DOHH2 (cell line): ENCODE data around the gene HBG2.
"Not testable (repeated sequence)": the region's sequence is repeated elsewhere in the genome, so short reads cannot be mapped to it uniquely, and the experiment has no call there.

ENCODE experiments used
- H3F3A ChIP-seq: fragments of 200-600 bp; sonication (generic), shearing (Covaris generic); 2 replicates; pipeline ENCODE4 v1.6.0; 2016; ENCODE audit warnings: antibody characterized with exemption, mild to moderate bottlenecking; ENCODE audit not compliant: control insufficient read depth, insufficient read depth
- H3K27ac ChIP-seq: fragments of 200-600 bp; sonication (generic); 2 replicates; pipeline ENCODE4 v1.5.1; 2014; ENCODE audit warnings: low read depth, mild to moderate bottlenecking, low read length, moderate library complexity
- H3K27me3 ChIP-seq: fragments of 200-600 bp; sonication (generic); 2 replicates; pipeline ENCODE4 v1.6.1; 2014; ENCODE audit warnings: mild to moderate bottlenecking, low read length, mixed read lengths; ENCODE audit not compliant: control insufficient read depth
- H3K36me3 ChIP-seq: fragments of 200-600 bp; sonication (generic); 2 replicates; pipeline ENCODE4 v1.6.1; 2014; ENCODE audit warnings: mild to moderate bottlenecking, low read length, moderate library complexity, mixed read lengths; ENCODE audit not compliant: control insufficient read depth
- H3K4me1 ChIP-seq: fragments of 200-600 bp; sonication (generic); 2 replicates; pipeline ENCODE4 v1.6.1; 2014; ENCODE audit warnings: mild to moderate bottlenecking, low read length, mixed read lengths; ENCODE audit not compliant: control insufficient read depth
- H3K4me2 ChIP-seq: fragments of 200-600 bp; sonication (generic); 2 replicates; pipeline ENCODE4 v1.6.0; 2014; ENCODE audit warnings: mild to moderate bottlenecking, low read length, moderate library complexity
- H3K4me3 ChIP-seq: fragments of 200-600 bp; sonication (generic); 2 replicates; pipeline ENCODE4 v1.5.1; 2014; ENCODE audit warnings: mild to moderate bottlenecking, low read length, mixed read lengths
- H3K79me2 ChIP-seq: fragments of 200-600 bp; sonication (generic); 2 replicates; pipeline ENCODE4 v1.6.1; 2014; ENCODE audit warnings: mild to moderate bottlenecking, low read length, mixed read lengths; ENCODE audit not compliant: control insufficient read depth
- H3K9me2 ChIP-seq: fragments of 200-600 bp; sonication (generic); replicated peaks from 2 replicates; pipeline ENCODE4 v1.6.1; 2014; ENCODE audit warnings: mild to moderate bottlenecking, low read length, mixed read lengths; ENCODE audit not compliant: control insufficient read depth
- H3K9me3 ChIP-seq: fragments of 200-600 bp; sonication (generic); 2 replicates; pipeline ENCODE4 v1.6.1; 2014; ENCODE audit warnings: antibody characterized with exemption, low read length, mixed read lengths; ENCODE audit not compliant: control insufficient read depth, insufficient read depth
- H4K20me1 ChIP-seq: fragments of 200-600 bp; sonication (generic); 2 replicates; pipeline ENCODE4 v1.6.0; 2014; ENCODE audit warnings: low read depth, mild to moderate bottlenecking, antibody characterized with exemption, low read length, moderate library complexity; ENCODE audit not compliant: control insufficient read depth, insufficient read depth
- EZH2phosphoT487 ChIP-seq: fragments of 200-600 bp; sonication (generic); IDR thresholded peaks from 2 replicates; pipeline ENCODE4 v1.6.1; 2017; ENCODE audit warnings: borderline replicate concordance, mild to moderate bottlenecking, antibody characterized with exemption, low read length, moderate library complexity, mixed read lengths
- TF ChIP-seq, protein P1 (sequence below): fragments of 200-600 bp; sonication (generic); IDR thresholded peaks from one replicate; pipeline ENCODE4 v1.5.1; 2014; ENCODE audit warnings: antibody characterized with exemption, mild to moderate bottlenecking, low read depth, low read length; ENCODE audit not compliant: poor library complexity, severe bottlenecking

Gene HBG2

DNA sequence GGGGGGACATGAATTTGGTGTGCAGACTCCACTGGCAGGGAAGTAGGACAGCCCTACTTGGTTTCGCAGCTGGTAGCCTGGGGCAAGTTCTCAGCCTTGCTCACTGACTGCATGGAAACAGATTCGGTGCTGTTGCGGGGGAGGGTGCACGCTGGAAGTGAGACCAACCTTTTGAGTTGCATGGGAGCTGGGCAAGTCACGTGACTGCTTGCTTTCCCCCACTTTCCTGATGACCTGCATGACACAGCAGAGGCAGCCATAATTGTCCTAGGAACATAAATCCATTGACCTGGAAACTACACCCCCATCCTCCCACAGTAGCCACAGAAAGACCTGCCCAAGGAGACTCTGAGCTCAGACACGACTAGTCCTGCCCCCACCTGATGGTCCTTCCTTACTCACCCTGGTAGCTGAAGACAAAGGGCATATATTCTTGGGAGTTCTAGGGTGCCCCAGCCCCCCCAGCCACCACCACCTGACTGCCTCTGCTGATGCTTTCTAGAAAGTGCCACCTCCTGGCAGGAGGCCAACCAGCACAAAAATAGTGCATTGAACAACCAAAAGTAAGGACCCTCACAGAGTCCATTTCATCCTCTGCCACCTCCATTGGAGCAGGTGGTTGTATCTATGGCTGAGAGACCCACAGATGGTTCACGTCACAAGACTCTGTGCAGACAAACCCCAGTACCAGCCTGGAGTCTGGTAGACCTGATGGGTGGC lies 4.1 kb upstream of the HBG2 start:
- no peaks in the 10 kb centered on the region for H3K36me3 ChIP-seq
- no peak overlapping the region for H3K4me2 ChIP-seq
- H3K9me3 ChIP-seq, result no peaks in the 10 kb centered on the region
- no peak overlapping the region for H3K4me3 ChIP-seq
- H3K79me2 ChIP-seq, result no peaks in the 10 kb centered on the region
- H3K9me2 ChIP-seq, result no peaks in the 10 kb centered on the region
- no peaks in the 10 kb centered on the region for H3K27me3 ChIP-seq
- no peak overlapping the region for H3K27ac ChIP-seq
- H4K20me1 ChIP-seq, result no peaks in the 10 kb centered on the region
- H3F3A ChIP-seq, result no peaks in the 10 kb centered on the region
- TF ChIP-seq EZH2phosphoT487, result no peak
- TF ChIP-seq, protein P1, sequence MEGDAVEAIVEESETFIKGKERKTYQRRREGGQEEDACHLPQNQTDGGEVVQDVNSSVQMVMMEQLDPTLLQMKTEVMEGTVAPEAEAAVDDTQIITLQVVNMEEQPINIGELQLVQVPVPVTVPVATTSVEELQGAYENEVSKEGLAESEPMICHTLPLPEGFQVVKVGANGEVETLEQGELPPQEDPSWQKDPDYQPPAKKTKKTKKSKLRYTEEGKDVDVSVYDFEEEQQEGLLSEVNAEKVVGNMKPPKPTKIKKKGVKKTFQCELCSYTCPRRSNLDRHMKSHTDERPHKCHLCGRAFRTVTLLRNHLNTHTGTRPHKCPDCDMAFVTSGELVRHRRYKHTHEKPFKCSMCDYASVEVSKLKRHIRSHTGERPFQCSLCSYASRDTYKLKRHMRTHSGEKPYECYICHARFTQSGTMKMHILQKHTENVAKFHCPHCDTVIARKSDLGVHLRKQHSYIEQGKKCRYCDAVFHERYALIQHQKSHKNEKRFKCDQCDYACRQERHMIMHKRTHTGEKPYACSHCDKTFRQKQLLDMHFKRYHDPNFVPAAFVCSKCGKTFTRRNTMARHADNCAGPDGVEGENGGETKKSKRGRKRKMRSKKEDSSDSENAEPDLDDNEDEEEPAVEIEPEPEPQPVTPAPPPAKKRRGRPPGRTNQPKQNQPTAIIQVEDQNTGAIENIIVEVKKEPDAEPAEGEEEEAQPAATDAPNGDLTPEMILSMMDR, result no peak
- H3K4me1 ChIP-seq, result no peaks in the 10 kb centered on the region

DNA sequence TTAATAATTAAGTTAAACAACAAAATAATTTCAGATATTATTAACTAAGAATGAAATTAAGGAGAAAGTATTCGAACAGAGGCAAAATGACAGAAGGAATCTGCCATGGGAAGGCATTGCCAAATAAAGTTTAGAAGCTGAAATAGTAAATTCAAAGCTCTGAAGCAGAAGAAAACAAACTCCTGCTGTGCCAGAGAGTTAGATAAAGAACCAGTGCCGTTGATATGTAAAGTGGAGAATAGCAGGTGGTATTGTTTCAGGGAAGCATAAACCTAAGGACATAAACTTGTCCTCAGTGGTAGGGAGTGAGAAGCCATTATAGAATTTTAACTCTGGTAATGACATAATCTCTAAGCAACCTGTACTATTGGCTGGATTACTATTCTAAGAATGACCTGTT lies 2.7 kb upstream of the HBG2 start:
- Histone ChIP-seq H3K4me3 (no peak overlapping the region), H3K4me1 (no peaks in the 10 kb centered on the region), H3K79me2 (no peaks in the 10 kb centered on the region), H3K9me2 (no peaks in the 10 kb centered on the region), H3K27me3 (no peaks in the 10 kb centered on the region), H3K9me3 (no peaks in the 10 kb centered on the region), H3F3A (no peaks in the 10 kb centered on the region), H3K36me3 (no peaks in the 10 kb centered on the region), H3K4me2 (no peak overlapping the region), H4K20me1 (no peaks in the 10 kb centered on the region), H3K27ac (no peak overlapping the region)
- TF ChIP-seq, protein P1, result no peak
- no peak for TF ChIP-seq EZH2phosphoT487

DNA sequence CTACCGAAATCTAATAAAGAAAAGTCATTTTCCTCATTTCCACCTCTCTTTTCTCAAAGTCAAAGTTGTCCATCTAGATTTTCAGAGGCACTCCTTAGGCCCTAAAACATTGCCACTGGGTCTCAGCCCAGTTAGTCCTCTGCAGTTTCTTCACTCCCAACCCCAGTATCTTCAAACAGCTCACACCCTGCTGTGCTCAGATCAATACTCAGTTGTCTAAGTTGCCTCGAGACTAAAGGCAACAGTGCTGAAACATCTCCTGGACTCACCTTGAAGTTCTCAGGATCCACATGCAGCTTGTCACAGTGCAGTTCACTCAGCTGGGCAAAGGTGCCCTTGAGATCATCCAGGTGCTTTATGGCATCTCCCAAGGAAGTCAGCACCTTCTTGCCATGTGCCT lies 558 bp downstream of the HBG2 start:
- not testable (repeated sequence) for H3K4me1 ChIP-seq, H3K4me2 ChIP-seq, H3K36me3 ChIP-seq, H3K27ac ChIP-seq, H3K27me3 ChIP-seq, H3K79me2 ChIP-seq, H3K9me2 ChIP-seq, H3K4me3 ChIP-seq, H3F3A ChIP-seq, H3K9me3 ChIP-seq, H4K20me1 ChIP-seq

DNA sequence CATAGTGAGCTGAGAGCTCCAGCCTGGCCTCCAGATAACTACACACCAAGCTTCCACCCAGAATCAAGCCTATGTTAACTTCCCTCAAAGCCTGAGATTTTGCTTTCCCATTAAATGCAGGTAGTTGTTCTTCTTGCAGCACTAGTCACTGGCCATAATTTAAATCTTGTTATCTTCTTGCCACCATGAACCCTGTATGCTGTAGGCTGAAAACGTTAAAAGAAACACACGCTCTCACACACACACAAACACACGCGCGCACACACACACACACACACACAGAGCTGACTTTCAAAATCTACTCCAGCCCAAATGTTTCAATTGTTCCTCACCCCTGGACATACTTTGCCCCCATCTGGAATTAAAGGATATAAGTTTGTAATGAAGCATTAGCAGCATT lies 1.1 kb downstream of the HBG2 start:
- not testable (repeated sequence) for H3K36me3 ChIP-seq, H3K4me3 ChIP-seq, H3K9me2 ChIP-seq, H3K4me1 ChIP-seq, H3K27ac ChIP-seq, H4K20me1 ChIP-seq, H3K27me3 ChIP-seq, H3K4me2 ChIP-seq, H3K9me3 ChIP-seq, H3F3A ChIP-seq, H3K79me2 ChIP-seq
